Endothelial cell of umbilical vein (primary cell): Measurements from ENCODE around the gene PRPF31. TPM values are rescaled to one million over a fixed set of nuclear protein-coding genes. Genes with fewer than 3 reads are reported as not detected.

ENCODE experiments used
- BruUV-seq: library from RNA; stranded (reverse); fragments of 400-500 nt; replicated peaks from 2 replicates; lab custom pipeline; 2021; lab: Mats Ljungman, UMichigan
- CTCF ChIA-PET: fragments of 300-600, 350-600 bp; sonication (Branson Sonifier 250); formaldehyde crosslinking; loops from one replicate; lab custom pipeline; 2021; ENCODE audit warnings: antibody characterized with exemption, inconsistent platforms; lab: Charles Lee
- POLR2A ChIA-PET: fragments of 300-600, 350-600 bp; sonication (Branson Sonifier 250); formaldehyde crosslinking; loops from one replicate; lab custom pipeline; 2021; ENCODE audit warnings: antibody characterized with exemption, inconsistent platforms; lab: Charles Lee
- DNase-seq: peaks from one replicate; pipeline ENCODE4 v3.0.0-alpha.2; 2011; ENCODE audit warnings: low read depth, low spot score
- FAIRE-seq: peaks from 2 replicates; lab custom pipeline; 2011; peaks lifted over from hg19 to GRCh38; lab: Jason Lieb, UNC
- H2AFZ ChIP-seq: 2 replicates; pipeline ENCODE4 v1.6.0; 2012; ENCODE audit warnings: low read depth, low read length, control low read depth, inconsistent platforms
- H3K27ac ChIP-seq: 2 replicates; pipeline ENCODE4 v1.5.1; 2011; ENCODE audit warnings: low read depth, mild to moderate bottlenecking, control low read depth, low read length, moderate library complexity; ENCODE audit not compliant: insufficient read depth
- H3K27me3 ChIP-seq, 2 experiments: 2 replicates each; pipeline versions ENCODE4 v1.6.0 to v1.6.1; 2011; ENCODE audit warnings: low read length in 2 of 2, mixed read lengths in 1 of 2; ENCODE audit not compliant: control insufficient read depth in 2 of 2, insufficient read depth in 2 of 2
- H3K36me3 ChIP-seq, 2 experiments: 2 replicates in 1 of 2; 3 replicates in 1 of 2; pipeline ENCODE4 v1.5.1; 2011; ENCODE audit warnings: low read length in 2 of 2, mild to moderate bottlenecking in 1 of 2, moderate library complexity in 1 of 2; ENCODE audit not compliant: control insufficient read depth in 2 of 2, insufficient read depth in 2 of 2; ENCODE audit errors: extremely low read depth in 1 of 2
- H3K4me1 ChIP-seq: 3 replicates; pipeline ENCODE4 v1.5.1; 2011; ENCODE audit warnings: mild to moderate bottlenecking, low read length; ENCODE audit not compliant: control insufficient read depth, insufficient read depth; ENCODE audit errors: extremely low read depth
- H3K4me2 ChIP-seq: 2 replicates; pipeline ENCODE4 v1.6.1; 2011; ENCODE audit warnings: low read length, control low read depth, mixed read lengths; ENCODE audit not compliant: insufficient read depth
- H3K4me3 ChIP-seq, 3 experiments: fragments of 200-600 bp in 1 of 3; sonication (generic), shearing (Covaris generic) in 1 of 3; replicated peaks in 1 of 3; 2 replicates each; pipeline ENCODE4 v1.5.1; 2011 to 2016; ENCODE audit warnings: control low read depth in 3 of 3, low read length in 3 of 3, mild to moderate bottlenecking in 2 of 3, inconsistent platforms in 1 of 3, low read depth in 1 of 3, moderate library complexity in 1 of 3; ENCODE audit not compliant: insufficient read depth in 1 of 3
- H3K79me2 ChIP-seq: 2 replicates; pipeline ENCODE4 v1.6.0; 2012; ENCODE audit warnings: low read length, inconsistent platforms; ENCODE audit not compliant: control insufficient read depth, insufficient read depth
- H3K9ac ChIP-seq: replicated peaks from 2 replicates; pipeline ENCODE3; 2011; ENCODE audit warnings: low read length, control low read depth; ENCODE audit not compliant: insufficient read depth; ENCODE audit errors: extremely low read depth
- H3K9me1 ChIP-seq: replicated peaks from 3 replicates; pipeline ENCODE4 v1.6.0; 2011; ENCODE audit warnings: mild to moderate bottlenecking, low read length; ENCODE audit not compliant: control insufficient read depth, insufficient read depth; ENCODE audit errors: extremely low read depth
- H3K9me3 ChIP-seq: replicated peaks from 2 replicates; pipeline ENCODE4 v1.5.1; 2012; ENCODE audit warnings: low read length, inconsistent platforms; ENCODE audit not compliant: control insufficient read depth, insufficient read depth
- H4K20me1 ChIP-seq: replicated peaks from 2 replicates; pipeline ENCODE3; 2011; ENCODE audit warnings: mild to moderate bottlenecking, low read length; ENCODE audit not compliant: control insufficient read depth, insufficient read depth; ENCODE audit errors: extremely low read depth
- CTCF ChIP-seq, 2 donors: IDR thresholded peaks; 1 replicate in 1 of 2; 2 replicates in 1 of 2; pipeline ENCODE4 v1.5.1; 2011; ENCODE audit warnings: low read length in 2 of 2, mild to moderate bottlenecking in 2 of 2, moderate library complexity in 2 of 2, control low read depth in 1 of 2, inconsistent platforms in 1 of 2, low read depth in 1 of 2; ENCODE audit not compliant: insufficient read depth in 1 of 2; ENCODE audit errors: extremely low read depth in 1 of 2
- EZH2 ChIP-seq: IDR thresholded peaks from 2 replicates; pipeline ENCODE4 v1.6.1; 2012; ENCODE audit warnings: borderline replicate concordance, low read depth, mild to moderate bottlenecking, moderate library complexity, low read length, inconsistent platforms; ENCODE audit not compliant: severe bottlenecking
- FOS ChIP-seq: IDR thresholded peaks from 2 replicates; pipeline ENCODE4 v1.6.1; 2011; ENCODE audit warnings: mild to moderate bottlenecking, low read length, moderate library complexity, borderline replicate concordance; ENCODE audit not compliant: insufficient read depth
- GATA2 ChIP-seq: IDR thresholded peaks from 2 replicates; pipeline ENCODE4 v1.7.0; 2011; ENCODE audit warnings: low read depth, mild to moderate bottlenecking, moderate library complexity, mixed read lengths, low read length; ENCODE audit not compliant: insufficient read length, insufficient read depth
- JUN ChIP-seq: IDR thresholded peaks from 2 replicates; pipeline ENCODE4 v1.6.1; 2011; ENCODE audit warnings: borderline replicate concordance, low read depth; ENCODE audit not compliant: insufficient read length, insufficient read depth
- MAX ChIP-seq: IDR thresholded peaks from 2 replicates; pipeline ENCODE4 v1.6.1; 2011; ENCODE audit not compliant: insufficient read depth, insufficient read length
- MYC ChIP-seq: IDR thresholded peaks from one replicate; pipeline ENCODE4 v1.6.1; 2011; ENCODE audit warnings: mild to moderate bottlenecking, low read depth, low read length
- POLR2A ChIP-seq: IDR thresholded peaks from 2 replicates; pipeline ENCODE4 v1.6.1; 2012; ENCODE audit warnings: low read depth, mild to moderate bottlenecking, control low read depth, low read length
- POLR2AphosphoS5 ChIP-seq: IDR thresholded peaks from 2 replicates; pipeline ENCODE4 v1.6.1; 2012; ENCODE audit warnings: low read depth, mild to moderate bottlenecking, control low read depth, low read length, moderate library complexity; ENCODE audit not compliant: insufficient read depth
- dilution Hi-C: fragments of 300-500 bp; cut with MboI; formaldehyde crosslinking; loops from one replicate; pipeline ENCODE4 v1.15.0; 2019; ENCODE audit warnings: low sequenced_read_pairs; ENCODE audit not compliant: extremely low pct_ligation_motif_present
- intact Hi-C: fragments of 100-400 bp; cut with micrococcal nuclease; formaldehyde crosslinking; loops from one replicate; pipeline ENCODE4 v1.10.0; 2022
- polyA plus RNA-seq, 4 experiments: library from polyadenylated mRNA; depleted of rRNA in 3 of 4; stranded (reverse) in 3 of 4; unstranded in 1 of 4; fragments of >200 nt; gene quantifications; 2 replicates each; pipeline versions ENCODE4 v1.2.1 to v1.2.3, GENCODE V29; 2011 to 2012; ENCODE audit warnings: missing spikeins in 1 of 4
- total RNA-seq: library from RNA; stranded (reverse); gene quantifications from 2 replicates; pipeline ENCODE4 v1.2.3, GENCODE V29; 2021

Gene PRPF31
- total and polyA plus RNA-seq, 2 donors (not counting 3 experiments of a cell fraction or from before 2014, with no cell fraction given): 76.2 to 101 TPM

DNA sequence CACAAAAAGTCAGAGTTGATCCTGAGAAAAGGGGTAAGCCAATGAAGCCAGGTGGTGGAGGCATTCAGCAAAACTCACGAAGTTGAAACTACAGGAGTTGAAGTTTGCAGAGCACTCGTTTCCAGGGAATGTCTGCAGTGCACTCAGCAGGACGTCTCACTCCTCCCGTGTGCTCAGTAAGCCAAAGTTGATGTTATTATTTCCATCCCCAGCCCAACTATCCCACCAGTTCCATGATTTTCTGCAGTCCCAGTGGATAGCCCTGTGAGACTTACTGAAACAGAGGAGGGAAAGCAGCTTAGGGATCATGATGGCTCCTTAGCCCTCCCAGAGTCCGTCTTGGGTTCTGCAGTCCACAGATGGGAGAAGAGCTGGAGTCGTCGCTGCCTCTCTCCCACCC is 34.5 kb upstream of the PRPF31 start, which contains the start of gene TARM1:
TSS of gene TARM1 (minus strand) at position 334 of the 400 bp plus-strand sequence. CDS start at position 309, 25 bp downstream.
- H3K4me1 ChIP-seq: no peaks in the 10 kb centered on the region
- H3K27ac ChIP-seq: no peak within 1 kb of the TSS
- ChIA-PET CTCF (interaction anchor here (1.1 to 1.5 kb wide), 3 partner anchors 11 to 288 kb away, joined by 3 to 5 read pairs (median 4); no protein-coding TSS in a partner anchor), POLR2A (no interaction called here)
- no peaks in the 10 kb centered on the region for H3K36me3 ChIP-seq
- H3K9ac ChIP-seq: no peak within 1 kb of the TSS
- DNase-seq (no peak), FAIRE-seq (no peak)
- intact Hi-C loops: no loop called here
- no TSS peak for BruUV-seq
- no peaks in the 10 kb centered on the region for H3K9me3 ChIP-seq
- no peaks in the 10 kb centered on the region for H3K27me3 ChIP-seq
- H3K9me1 ChIP-seq: no peaks in the 10 kb centered on the region
- no peaks in the 10 kb centered on the region for H3K79me2 ChIP-seq
- no peak within 1 kb of the TSS for H3K4me2 ChIP-seq
- H4K20me1 ChIP-seq: no peaks in the 10 kb centered on the region
- TF ChIP-seq EZH2 (no peak), MAX (no peak), POLR2A (no peak)
- no peak within 1 kb of the TSS for H3K4me3 ChIP-seq
- dilution Hi-C loops: no loop called here
- H2AFZ ChIP-seq: no peak within 1 kb of the TSS

DNA sequence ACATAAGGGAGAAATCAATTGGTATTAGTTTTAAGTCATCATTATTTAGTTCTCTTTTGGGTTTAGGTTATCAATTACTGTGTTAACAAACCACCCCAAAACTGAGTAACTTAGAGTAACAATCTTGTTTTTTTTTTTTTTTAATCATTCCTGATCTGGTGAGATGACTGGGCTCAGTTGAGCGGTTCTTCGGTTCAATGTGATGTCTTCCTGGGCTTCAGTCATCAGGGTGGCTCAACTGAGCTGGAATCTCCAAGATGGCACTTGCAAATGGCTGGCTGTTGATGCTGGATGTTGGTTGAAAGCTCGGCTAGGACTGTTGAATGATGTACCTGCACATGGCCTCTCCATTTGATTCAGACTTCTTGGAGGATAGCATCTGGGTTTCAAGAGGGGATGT is 31.1 kb upstream of the PRPF31 start:
- POLR2A ChIA-PET: no interaction called here
- FAIRE-seq: no peak

More for the DNA sequence above, 31.1 kb upstream of the PRPF31 start:
- no TSS peak for BruUV-seq
- H3K27ac ChIP-seq: no peak overlapping the region
- no peak overlapping the region for H3K9ac ChIP-seq
- intact Hi-C loops: no loop called here
- H3K27me3 ChIP-seq: no peaks in the 10 kb centered on the region
- CTCF ChIA-PET: no interaction called here
- no peak for TF ChIP-seq MAX
- no peak for TF ChIP-seq GATA2
- no peak for TF ChIP-seq CTCF (IDR thresholded peaks at IDR 0.05; ENCODE audit: extremely low read depth in 1 of 2, insufficient read depth in 1 of 2, low read depth in 1 of 2, low read length in 2 of 2)
- no peak for TF ChIP-seq JUN
- TF ChIP-seq POLR2A: no peak
- no peak for TF ChIP-seq FOS
- no peak for TF ChIP-seq MYC
- TF ChIP-seq EZH2: no peak
- no peak for TF ChIP-seq POLR2AphosphoS5
- H3K9me3 ChIP-seq: no peaks in the 10 kb centered on the region
- dilution Hi-C loops: no loop called here
- no peaks in the 10 kb centered on the region for H3K79me2 ChIP-seq
- no peaks in the 10 kb centered on the region for H3K9me1 ChIP-seq
- H3K4me3 ChIP-seq: no peak overlapping the region
- H2AFZ ChIP-seq: no peak overlapping the region
- no peak for DNase-seq
- no peaks in the 10 kb centered on the region for H4K20me1 ChIP-seq
- H3K4me2 ChIP-seq: no peak overlapping the region
- H3K36me3 ChIP-seq: no peaks in the 10 kb centered on the region
- no peaks in the 10 kb centered on the region for H3K4me1 ChIP-seq
